ENCODE measurements around the gene ANO4.
"Not testable (repeated sequence)": the region's sequence is repeated elsewhere in the genome, so short reads cannot be mapped to it uniquely, and the experiment has no call there.

The ANO4 gene

GRCh38 chr12:101044512-101045059 lies 250.0 kb downstream of the ANO4 start:
- no peak for DNase-seq (ENCODE audit: low read depth in 2 of 2)

- no peak for DNase-seq (ENCODE audit: low read depth in 2 of 2)
These were observed 251.2 kb downstream of the ANO4 start for GRCh38 chr12:101045486-101046464.

- no peak for DNase-seq (ENCODE audit: low read depth in 2 of 2)
These were observed 253.1 kb downstream of the ANO4 start for GRCh38 chr12:101047652-101048051.

- DNase-seq (ENCODE audit: low read depth in 2 of 2): no peak
These were observed 256.1 kb downstream of the ANO4 start for GRCh38 chr12:101050631-101051030.

GRCh38 chr12:101051151-101051550 lies 256.6 kb downstream of the ANO4 start:
- no peak for DNase-seq (ENCODE audit: low read depth in 2 of 2)

- no peak for DNase-seq (ENCODE audit: low read depth in 2 of 2)
These were observed 257.4 kb downstream of the ANO4 start for GRCh38 chr12:101051901-101052550.

GRCh38 chr12:101053203-101053602 lies 258.6 kb downstream of the ANO4 start:
- no peak for DNase-seq (ENCODE audit: low read depth in 2 of 2)

GRCh38 chr12:101055940-101056339 lies 261.4 kb downstream of the ANO4 start:
- no peak for DNase-seq (ENCODE audit: low read depth in 2 of 2)

GRCh38 chr12:101062508-101062907 lies 267.9 kb downstream of the ANO4 start:
- not testable (repeated sequence) for DNase-seq (ENCODE audit: low read depth in 2 of 2)

- no peak for DNase-seq (ENCODE audit: low read depth in 2 of 2)
These were observed 270.1 kb downstream of the ANO4 start for GRCh38 chr12:101064721-101065120.

- DNase-seq (ENCODE audit: low read depth in 2 of 2): no peak
These were observed 271.9 kb downstream of the ANO4 start for GRCh38 chr12:101066489-101066888.

GRCh38 chr12:101068402-101068801 lies 273.8 kb downstream of the ANO4 start:
- no peak for DNase-seq (ENCODE audit: low read depth in 2 of 2)

- DNase-seq (ENCODE audit: low read depth in 2 of 2): no peak
These were observed 274.3 kb downstream of the ANO4 start for GRCh38 chr12:101068836-101069235.

- no peak for DNase-seq (ENCODE audit: low read depth in 2 of 2)
These were observed 280.5 kb downstream of the ANO4 start for GRCh38 chr12:101074940-101075680.

- no peak for DNase-seq (ENCODE audit: low read depth in 2 of 2)
These were observed 282.3 kb downstream of the ANO4 start for GRCh38 chr12:101076921-101077320.

- no peak for DNase-seq (ENCODE audit: low read depth in 2 of 2)
These were observed 283.4 kb downstream of the ANO4 start for GRCh38 chr12:101077791-101078528.

- no peak for DNase-seq (ENCODE audit: low read depth in 2 of 2)
These were observed 284.1 kb downstream of the ANO4 start for GRCh38 chr12:101078536-101079285.

GRCh38 chr12:101082706-101083105 lies 288.1 kb downstream of the ANO4 start:
- no peak for DNase-seq (ENCODE audit: low read depth in 2 of 2)

- no peak for DNase-seq (ENCODE audit: low read depth in 2 of 2)
These were observed 292.0 kb downstream of the ANO4 start for GRCh38 chr12:101086490-101087135.

GRCh38 chr12:101087920-101088319 lies 293.3 kb downstream of the ANO4 start:
- no peak for DNase-seq (ENCODE audit: low read depth in 2 of 2)
